Measurements from ENCODE around the gene PAPPA2. TPM values are rescaled to one million over a fixed set of nuclear protein-coding genes. Genes with fewer than 3 reads are reported as not detected.

The PAPPA2 gene
- total RNA-seq, 1 donor: 7.0 TPM

DNA sequence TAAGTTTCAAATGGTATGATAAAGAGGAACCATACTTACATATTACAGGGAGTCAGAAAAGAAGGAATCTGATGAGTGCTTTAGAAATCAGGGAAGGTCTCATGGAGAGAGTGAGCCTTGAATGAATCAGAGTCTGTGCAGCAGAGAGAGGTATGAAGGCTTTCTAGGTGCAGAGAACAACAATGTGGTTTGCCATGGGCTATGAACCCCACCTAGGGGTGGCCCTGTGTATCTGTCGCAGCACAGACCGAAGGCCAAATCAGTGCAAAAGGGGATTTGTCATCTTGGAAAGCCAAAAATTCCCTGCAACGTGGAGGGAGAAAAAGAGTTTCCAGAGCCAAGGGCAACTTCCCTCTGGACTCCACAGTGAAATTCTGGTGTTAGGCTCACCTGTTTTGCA lies 3.5 kb downstream of the PAPPA2 start:
- DNase-seq (ENCODE audit: low read depth): peak; percentile 2
- H3K4me3 ChIP-seq (ENCODE audit: low read depth, low read length): no peak overlapping the region
- TF ChIP-seq, protein P1, sequence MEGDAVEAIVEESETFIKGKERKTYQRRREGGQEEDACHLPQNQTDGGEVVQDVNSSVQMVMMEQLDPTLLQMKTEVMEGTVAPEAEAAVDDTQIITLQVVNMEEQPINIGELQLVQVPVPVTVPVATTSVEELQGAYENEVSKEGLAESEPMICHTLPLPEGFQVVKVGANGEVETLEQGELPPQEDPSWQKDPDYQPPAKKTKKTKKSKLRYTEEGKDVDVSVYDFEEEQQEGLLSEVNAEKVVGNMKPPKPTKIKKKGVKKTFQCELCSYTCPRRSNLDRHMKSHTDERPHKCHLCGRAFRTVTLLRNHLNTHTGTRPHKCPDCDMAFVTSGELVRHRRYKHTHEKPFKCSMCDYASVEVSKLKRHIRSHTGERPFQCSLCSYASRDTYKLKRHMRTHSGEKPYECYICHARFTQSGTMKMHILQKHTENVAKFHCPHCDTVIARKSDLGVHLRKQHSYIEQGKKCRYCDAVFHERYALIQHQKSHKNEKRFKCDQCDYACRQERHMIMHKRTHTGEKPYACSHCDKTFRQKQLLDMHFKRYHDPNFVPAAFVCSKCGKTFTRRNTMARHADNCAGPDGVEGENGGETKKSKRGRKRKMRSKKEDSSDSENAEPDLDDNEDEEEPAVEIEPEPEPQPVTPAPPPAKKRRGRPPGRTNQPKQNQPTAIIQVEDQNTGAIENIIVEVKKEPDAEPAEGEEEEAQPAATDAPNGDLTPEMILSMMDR (IDR thresholded peaks at IDR 0.05; ENCODE audit: insufficient read depth, low read length): peak; percentile 16

DNA sequence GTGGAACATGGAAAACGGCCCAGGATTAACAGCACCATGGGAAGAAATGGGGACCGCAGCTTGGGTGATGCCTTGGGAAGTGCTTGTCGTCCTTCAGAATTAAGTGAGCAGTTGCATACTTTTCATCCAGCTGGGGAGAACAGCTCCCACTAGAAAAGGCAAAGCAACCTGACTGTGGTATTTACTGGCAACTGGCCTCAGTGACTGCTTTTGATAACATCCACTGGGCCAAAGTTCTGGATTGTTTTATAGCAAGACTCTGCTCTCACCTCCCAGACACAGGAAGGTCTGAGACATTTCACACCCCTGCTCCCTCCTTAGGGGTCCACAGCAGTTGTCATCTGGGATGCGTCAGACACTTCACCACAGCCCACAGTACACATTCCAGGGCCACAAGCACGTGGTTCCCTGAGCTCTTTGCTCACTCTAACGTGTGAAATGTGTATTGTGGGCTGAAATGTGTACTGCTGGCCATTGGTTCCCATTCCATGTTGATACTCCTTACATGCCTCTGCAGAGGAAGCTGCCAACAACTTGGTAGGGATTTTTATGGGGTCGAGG lies 6.6 kb downstream of the PAPPA2 start:
- TF ChIP-seq, protein P1 (IDR thresholded peaks at IDR 0.05; ENCODE audit: insufficient read depth, low read length): no peak
- peak; percentile 49 for DNase-seq (ENCODE audit: low read depth)
- no peak overlapping the region for H3K4me3 ChIP-seq (ENCODE audit: low read depth, low read length)

DNA sequence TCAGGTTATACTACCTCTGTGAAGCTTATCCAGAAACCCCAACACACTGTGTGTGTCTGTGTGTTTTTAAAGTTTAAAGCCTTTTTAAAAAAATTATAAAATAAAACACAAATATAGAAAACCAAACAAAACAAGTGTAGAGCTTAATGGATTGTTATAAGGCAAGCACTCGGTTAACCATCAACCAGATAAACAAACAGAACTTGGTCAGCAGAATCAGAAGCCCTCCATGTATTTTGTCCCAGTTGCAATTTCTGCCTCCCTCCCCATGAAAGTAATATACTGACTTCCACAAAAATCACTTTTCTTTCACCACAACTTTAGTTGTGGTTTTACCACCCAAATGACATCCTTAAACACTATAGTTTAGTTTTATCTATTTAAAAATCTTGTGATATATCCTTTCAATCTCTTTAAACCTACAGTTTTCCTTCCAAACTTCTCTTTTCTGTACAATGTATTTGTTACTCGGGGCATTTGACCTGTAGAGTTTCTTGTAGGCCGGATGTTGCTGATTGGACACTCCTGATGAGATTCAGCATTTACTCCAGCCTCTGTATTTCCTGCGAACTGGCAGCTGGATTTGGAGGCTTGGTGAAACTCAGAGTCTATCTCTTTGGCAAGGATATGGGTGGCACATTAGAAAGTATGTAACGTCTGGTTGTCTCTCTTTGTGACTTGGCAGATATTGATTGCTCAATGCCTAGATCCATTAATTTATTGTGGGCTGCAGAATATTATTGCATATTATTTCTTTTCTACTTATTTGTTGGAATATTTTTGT lies 8.6 kb downstream of the PAPPA2 start:
- no peak overlapping the region for H3K4me3 ChIP-seq (ENCODE audit: low read depth, low read length)
- TF ChIP-seq, protein P1 (IDR thresholded peaks at IDR 0.05; ENCODE audit: insufficient read depth, low read length): no peak

DNA sequence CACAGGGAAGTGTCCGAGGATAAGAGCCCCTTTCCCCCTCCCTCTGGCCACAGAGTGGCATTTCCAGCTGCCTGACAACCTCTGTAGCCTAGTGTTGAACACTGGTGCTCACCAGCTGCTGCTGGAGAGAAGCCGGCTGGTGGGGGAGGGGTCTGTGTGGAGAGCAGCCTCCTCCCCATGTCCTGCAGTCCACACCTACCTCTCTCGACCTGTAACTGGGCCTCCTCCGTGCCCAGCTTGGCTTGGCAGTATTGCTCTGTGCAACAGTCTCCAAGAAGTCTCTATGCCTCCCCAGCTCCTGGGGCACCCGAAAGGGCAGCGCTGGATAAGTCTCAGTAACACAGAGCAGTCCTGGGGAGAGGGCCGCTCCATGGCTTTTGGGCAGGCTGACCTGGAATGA lies 17.0 kb downstream of the PAPPA2 start:
- TF ChIP-seq, protein P1 (IDR thresholded peaks at IDR 0.05; ENCODE audit: insufficient read depth, low read length): no peak
- no peak for DNase-seq (ENCODE audit: low read depth)
- no peak overlapping the region for H3K4me3 ChIP-seq (ENCODE audit: low read depth, low read length)

More for the DNA sequence above, 8.6 kb downstream of the PAPPA2 start:
- no peak for DNase-seq (ENCODE audit: low read depth)

DNA sequence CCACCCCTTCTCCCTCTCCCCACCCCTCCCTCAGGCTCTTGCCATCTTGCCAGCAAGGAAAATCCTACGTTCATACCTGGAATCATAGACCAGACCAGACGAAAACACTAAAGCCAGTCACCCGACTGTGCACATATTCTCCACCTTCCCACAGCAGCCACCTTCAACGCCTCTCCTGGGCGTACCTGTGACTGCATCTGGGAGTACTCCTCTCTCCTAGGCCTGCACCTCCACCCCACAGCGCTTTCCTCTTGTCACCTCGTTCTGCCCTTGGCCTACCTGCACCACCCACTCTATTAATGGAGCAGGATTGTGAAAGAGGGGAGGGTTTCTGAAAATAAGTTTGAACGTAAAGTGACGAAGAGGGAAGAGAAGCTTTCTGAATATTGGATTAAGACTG lies 17.8 kb downstream of the PAPPA2 start:
- H3K4me3 ChIP-seq (ENCODE audit: low read depth, low read length): no peak overlapping the region
- TF ChIP-seq, protein P1 (IDR thresholded peaks at IDR 0.05; ENCODE audit: insufficient read depth, low read length): no peak
- DNase-seq (ENCODE audit: low read depth): no peak

DNA sequence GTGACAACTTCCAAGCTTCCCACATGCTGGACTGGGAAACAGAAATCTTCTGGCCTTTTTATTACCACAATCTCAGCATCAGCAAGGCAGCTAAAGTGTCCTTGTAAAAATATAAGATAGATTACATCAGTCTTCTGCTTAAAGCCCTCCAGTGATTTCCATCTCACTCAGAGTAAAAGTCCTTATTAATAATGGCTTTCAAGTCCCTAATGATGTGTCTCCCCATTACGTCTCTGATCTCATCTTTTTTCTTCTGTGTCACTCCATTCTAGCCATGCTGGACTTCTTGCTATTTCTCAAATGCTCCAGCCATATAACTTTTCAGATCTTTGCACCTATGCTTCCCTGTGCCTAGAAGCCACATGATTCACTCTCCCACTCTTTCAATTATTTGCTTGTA lies 22.1 kb downstream of the PAPPA2 start:
- TF ChIP-seq, protein P1 (IDR thresholded peaks at IDR 0.05; ENCODE audit: insufficient read depth, low read length): no peak

More for the DNA sequence above, 22.1 kb downstream of the PAPPA2 start:
- DNase-seq (ENCODE audit: low read depth): no peak
- H3K4me3 ChIP-seq (ENCODE audit: low read depth, low read length): no peak overlapping the region

Measured in fibroblast of the aortic adventitia (primary cell).